ENCODE results near the gene NKX1-1.
"Not testable (repeated sequence)": the region's sequence is repeated elsewhere in the genome, so short reads cannot be mapped to it uniquely, and the experiment has no call there.

NKX1-1 gene

GRCh38 chr4:1396806-1397455, 9.3 kb downstream of the NKX1-1 start:
- TF ChIP-seq CTCF (IDR thresholded peaks at IDR 0.05; ENCODE audit: low read depth, low read length): no peak
- DNase-seq (ENCODE audit: extremely low read depth, low read depth): no peak

- no peak for TF ChIP-seq CTCF (IDR thresholded peaks at IDR 0.05; ENCODE audit: low read depth, low read length)
- no peak for DNase-seq (ENCODE audit: extremely low read depth, low read depth)
Measured at GRCh38 chr4:1395941-1396805, 10.1 kb downstream of the NKX1-1 start.

GRCh38 chr4:1395389-1395820, 10.8 kb downstream of the NKX1-1 start:
- not testable (repeated sequence) for DNase-seq (ENCODE audit: extremely low read depth, low read depth)

- DNase-seq (ENCODE audit: extremely low read depth, low read depth): not testable (repeated sequence)
Measured at GRCh38 chr4:1394554-1395388, 11.5 kb downstream of the NKX1-1 start.

GRCh38 chr4:1393866-1394265, 12.4 kb downstream of the NKX1-1 start:
- DNase-seq (ENCODE audit: extremely low read depth, low read depth): no peak
- TF ChIP-seq CTCF (IDR thresholded peaks at IDR 0.05; ENCODE audit: low read depth, low read length): no peak

- not testable (repeated sequence) for DNase-seq (ENCODE audit: extremely low read depth, low read depth)
Measured at GRCh38 chr4:1393363-1393762, 12.9 kb downstream of the NKX1-1 start.

GRCh38 chr4:1385373-1386340, 20.6 kb downstream of the NKX1-1 start:
- TF ChIP-seq CTCF (IDR thresholded peaks at IDR 0.05; ENCODE audit: low read depth, low read length): no peak
- no peak for DNase-seq (ENCODE audit: extremely low read depth, low read depth)

GRCh38 chr4:1384675-1385372, 21.4 kb downstream of the NKX1-1 start:
- DNase-seq (ENCODE audit: extremely low read depth, low read depth): no peak
- no peak for TF ChIP-seq CTCF (IDR thresholded peaks at IDR 0.05; ENCODE audit: low read depth, low read length)
